HEK293 (cell line): ENCODE results near the gene TIGD2.
A peak's percentile ranks its signal among the peaks of the same experiment; 100 is the strongest.

Source experiments
- CTCF ChIA-PET: fragments of 350-600 bp; formaldehyde crosslinking; extraction: SDS; loops from one replicate; lab custom pipeline; 2021; ENCODE audit warnings: antibody characterized with exemption; lab: Yijun Ruan, JAX
- POLR2A ChIA-PET: fragments of 300-600 bp; formaldehyde crosslinking; extraction: SDS; loops from one replicate; lab custom pipeline; 2020; ENCODE audit warnings: antibody characterized with exemption, inconsistent platforms; lab: Yijun Ruan, JAX
- H3K27ac ChIP-seq: fragments of 200-500 bp; sonication (Bioruptor generic); 2 replicates; pipeline ENCODE4 v1.5.1; 2014; ENCODE audit warnings: low read depth, low read length, control low read depth, inconsistent platforms; ENCODE audit errors: extremely low read depth
- H3K36me3 ChIP-seq, 2 experiments: fragments of 200-500 bp in 1 of 2; sonication (Bioruptor generic) in 1 of 2; 1 replicate in 1 of 2; 2 replicates in 1 of 2; pipeline ENCODE4 v1.5.1; 2014 to 2017; ENCODE audit warnings: inconsistent platforms in 2 of 2, low read length in 2 of 2; ENCODE audit not compliant: control insufficient read depth in 2 of 2, insufficient read depth in 1 of 2
- H3K4me1 ChIP-seq: fragments of 200-500 bp; sonication (Bioruptor generic); 2 replicates; pipeline ENCODE4 v1.5.1; 2014; ENCODE audit warnings: mild to moderate bottlenecking, low read length, inconsistent platforms; ENCODE audit not compliant: control insufficient read depth, insufficient read depth
- H3K4me3 ChIP-seq: 2 replicates; pipeline ENCODE4 v1.5.1; 2011; ENCODE audit warnings: low read depth, mild to moderate bottlenecking, control low read depth, low read length, moderate library complexity
- H3K9me3 ChIP-seq: fragments of 200-500 bp; sonication (Bioruptor generic); 2 replicates; pipeline ENCODE4 v1.5.1; 2014; ENCODE audit warnings: low read depth, low read length, inconsistent platforms; ENCODE audit not compliant: control insufficient read depth, insufficient read depth
- AEBP2 ChIP-seq: fragments of 450-650 bp; formaldehyde crosslinking; IDR thresholded peaks from 2 replicates; pipeline ENCODE4 v1.5.1; 2016; ENCODE audit warnings: missing biosample characterization, missing genetic modification characterization, borderline replicate concordance
- BCL6B ChIP-seq: fragments of 450-650 bp; formaldehyde crosslinking; IDR thresholded peaks from 2 replicates; pipeline ENCODE4 v1.5.1; 2017; ENCODE audit warnings: missing biosample characterization, missing genetic modification characterization
- ELK4 ChIP-seq: IDR thresholded peaks from 2 replicates; pipeline ENCODE4 v1.6.1; 2011; ENCODE audit warnings: mild to moderate bottlenecking, low read depth, low read length, borderline replicate concordance
- GLI2 ChIP-seq: fragments of 450-650 bp; formaldehyde crosslinking; IDR thresholded peaks from 2 replicates; pipeline ENCODE4; 2017; ENCODE audit warnings: missing biosample characterization, missing genetic modification characterization, low read depth, borderline replicate concordance
- HOXA7 ChIP-seq: sonication (generic); formaldehyde crosslinking; IDR thresholded peaks from 2 replicates; pipeline ENCODE4 v1.8.1; 2022; ENCODE audit warnings: missing genetic modification reagents, borderline replicate concordance
- PRDM1 ChIP-seq: fragments of 450-650 bp; formaldehyde crosslinking; IDR thresholded peaks from 2 replicates; pipeline ENCODE4; 2016; ENCODE audit warnings: missing biosample characterization, missing genetic modification characterization
- PRDM6 ChIP-seq: fragments of 450-650 bp; formaldehyde crosslinking; IDR thresholded peaks from 2 replicates; pipeline ENCODE4 v1.5.1; 2017; ENCODE audit warnings: missing biosample characterization, missing genetic modification characterization
- SP7 ChIP-seq: fragments of 450-650 bp; formaldehyde crosslinking; IDR thresholded peaks from 2 replicates; pipeline ENCODE4 v1.5.1; 2016; ENCODE audit warnings: missing biosample characterization, missing genetic modification characterization
- ZFP3 ChIP-seq: fragments of 450-650 bp; formaldehyde crosslinking; IDR thresholded peaks from 2 replicates; pipeline ENCODE4 v1.5.1; 2016; ENCODE audit warnings: low read depth, missing biosample characterization, missing genetic modification characterization
- ZFP41 ChIP-seq: fragments of 450-650 bp; formaldehyde crosslinking; IDR thresholded peaks from 2 replicates; pipeline ENCODE4 v1.5.1; 2016; ENCODE audit warnings: missing biosample characterization, missing genetic modification characterization, borderline replicate concordance
- ZNF148 ChIP-seq: fragments of 450-650 bp; formaldehyde crosslinking; IDR thresholded peaks from 2 replicates; pipeline ENCODE4 v1.5.0; 2017; ENCODE audit warnings: missing biosample characterization, missing genetic modification characterization, borderline replicate concordance
- ZNF248 ChIP-seq: fragments of 450-650 bp; formaldehyde crosslinking; IDR thresholded peaks from 2 replicates; pipeline ENCODE4 v1.5.1; 2017; ENCODE audit warnings: missing biosample characterization, missing genetic modification characterization
- ZNF266 ChIP-seq: fragments of 450-650 bp; formaldehyde crosslinking; IDR thresholded peaks from 2 replicates; pipeline ENCODE4 v1.5.1; 2016; ENCODE audit warnings: missing biosample characterization, missing genetic modification characterization, low read depth
- ZNF335 ChIP-seq: fragments of 450-650 bp; formaldehyde crosslinking; conservative IDR thresholded peaks from 2 replicates; pipeline ENCODE4 v1.5.1; 2016; ENCODE audit warnings: missing biosample characterization, missing genetic modification characterization
- ZNF404 ChIP-seq: fragments of 450-650 bp; formaldehyde crosslinking; IDR thresholded peaks from 2 replicates; pipeline ENCODE4 v1.5.1; 2017; ENCODE audit warnings: missing biosample characterization, missing genetic modification characterization
- ZNF423 ChIP-seq: fragments of 450-650 bp; formaldehyde crosslinking; IDR thresholded peaks from 2 replicates; pipeline ENCODE4 v1.5.1; 2016; ENCODE audit warnings: missing biosample characterization, missing genetic modification characterization
- ZNF513 ChIP-seq: fragments of 450-650 bp; IDR thresholded peaks from 2 replicates; pipeline ENCODE4 v1.5.1; 2018; ENCODE audit warnings: missing biosample characterization, missing genetic modification characterization
- ZNF558 ChIP-seq: fragments of 450-650 bp; formaldehyde crosslinking; IDR thresholded peaks from 2 replicates; pipeline ENCODE4 v1.5.1; 2016; ENCODE audit warnings: missing biosample characterization, missing genetic modification characterization
- ZNF560 ChIP-seq: fragments of 450-650 bp; formaldehyde crosslinking; IDR thresholded peaks from 2 replicates; pipeline ENCODE4 v1.5.1; 2017; ENCODE audit warnings: missing biosample characterization, missing genetic modification characterization, borderline replicate concordance
- ZNF621 ChIP-seq: fragments of 450-650 bp; formaldehyde crosslinking; IDR thresholded peaks from 2 replicates; pipeline ENCODE4 v1.5.1; 2017; ENCODE audit warnings: missing biosample characterization, missing genetic modification characterization
- ZNF623 ChIP-seq: fragments of 450-650 bp; formaldehyde crosslinking; IDR thresholded peaks from 2 replicates; pipeline ENCODE4 v1.5.1; 2016; ENCODE audit warnings: missing biosample characterization, missing genetic modification characterization
- ZNF660 ChIP-seq: fragments of 450-650 bp; IDR thresholded peaks from 2 replicates; pipeline ENCODE4 v1.5.1; 2018; ENCODE audit warnings: missing biosample characterization, mild to moderate bottlenecking, missing genetic modification characterization
- ZNF701 ChIP-seq: fragments of 450-650 bp; formaldehyde crosslinking; IDR thresholded peaks from 2 replicates; pipeline ENCODE4 v1.5.1; 2016; ENCODE audit warnings: missing biosample characterization, missing genetic modification characterization
- ZNF704 ChIP-seq: fragments of 450-650 bp; formaldehyde crosslinking; IDR thresholded peaks from 2 replicates; pipeline ENCODE4 v1.5.1; 2016; ENCODE audit warnings: missing biosample characterization, missing genetic modification characterization
- ZSCAN23 ChIP-seq: fragments of 450-650 bp; formaldehyde crosslinking; IDR thresholded peaks from 2 replicates; pipeline ENCODE4 v1.5.1; 2016; ENCODE audit warnings: missing biosample characterization, missing genetic modification characterization

The TIGD2 gene

GRCh38 chr4:89064848-89065247 is 46.5 kb upstream of the TIGD2 start:
- POLR2A ChIA-PET, result no interaction called here
- CTCF ChIA-PET, result interaction anchor here (0.5 kb wide), 1 partner anchor 319 kb away, joined by 3 read pairs; no protein-coding TSS in a partner anchor
- Histone ChIP-seq H3K36me3 (no peaks in the 10 kb centered on the region), H3K27ac (no peak overlapping the region), H3K4me3 (no peak overlapping the region), H3K9me3 (no peaks in the 10 kb centered on the region), H3K4me1 (no peaks in the 10 kb centered on the region)
- TF ChIP-seq ZNF423 (tag by site-specific recombination) (no peak), ZNF660 (tag by site-specific recombination) (no peak), ZNF266 (tag by site-specific recombination) (no peak), ZNF701 (no peak), AEBP2 (tag by site-specific recombination) (no peak), ZNF404 (no peak), HOXA7 (CRISPR knock-in tag) (no peak), ZNF558 (tag by site-specific recombination) (no peak), ZNF621 (tag by site-specific recombination) (no peak), ZSCAN23 (no peak), ELK4 (no peak), GLI2 (tag by site-specific recombination) (no peak), ZFP3 (tag by site-specific recombination) (no peak)

GRCh38 chr4:89067417-89067816 is 43.9 kb upstream of the TIGD2 start:
- no peak for TF ChIP-seq ZNF623
- no peak for TF ChIP-seq ZNF560 (tag by site-specific recombination)
- no peak for TF ChIP-seq BCL6B (tag by site-specific recombination)
- TF ChIP-seq SP7 (tag by site-specific recombination), result no peak
- TF ChIP-seq ZNF558 (tag by site-specific recombination), result 0 out of 2 replicates have a peak, but pooled peaks have one; percentile 19
- no peak for TF ChIP-seq PRDM1
- peak; percentile 57 for TF ChIP-seq PRDM6 (tag by site-specific recombination)
- TF ChIP-seq ZNF513 (tag by site-specific recombination), result no peak
- TF ChIP-seq ZFP41, result no peak
- TF ChIP-seq ZNF704 (tag by site-specific recombination), result no peak
- TF ChIP-seq ZNF148 (tag by site-specific recombination), result no peak
- TF ChIP-seq ZNF248 (tag by site-specific recombination), result no peak
- TF ChIP-seq ZNF335 (tag by site-specific recombination), result peak; percentile 40
- Histone ChIP-seq H3K36me3 (no peaks in the 10 kb centered on the region), H3K4me1 (no peaks in the 10 kb centered on the region), H3K4me3 (no peak overlapping the region), H3K27ac (no peak overlapping the region), H3K9me3 (no peaks in the 10 kb centered on the region)
- CTCF ChIA-PET, result no interaction called here
- POLR2A ChIA-PET, result interaction anchor here (1.5 kb wide), 1 partner anchor 13 kb away, joined by 5 read pairs; no protein-coding TSS in a partner anchor
